HG03457 (cell line): ENCODE data around the gene RPL39.
"Not testable (repeated sequence)": the region's sequence is repeated elsewhere in the genome, so short reads cannot be mapped to it uniquely, and the experiment has no call there.

Source experiments
- ATAC-seq: cut with Tn5 transposase; IDR thresholded peaks from one replicate; pipeline ENCODE4 v1.9.1; 2021; ENCODE audit warnings: moderate number of reproducible peaks; ENCODE audit not compliant: unreplicated experiment

Gene RPL39

GRCh38 chrX:119791437-119792231 is at the start of gene RPL39:
TSS of gene RPL39 (minus strand) at chrX:119791630. CDS start at chrX:119791576, 54 bp downstream.
- peak; percentile 84 for ATAC-seq

GRCh38 chrX:119833905-119834304 is 42.5 kb upstream of the RPL39 start:
- no peak for ATAC-seq

- ATAC-seq, result no peak
Measured at GRCh38 chrX:119828446-119828845, 37.0 kb upstream of the RPL39 start.

- no peak for ATAC-seq
Measured at GRCh38 chrX:119826399-119826959, 35.0 kb upstream of the RPL39 start.

GRCh38 chrX:119824221-119824620 is 32.8 kb upstream of the RPL39 start:
- ATAC-seq, result not testable (repeated sequence)

GRCh38 chrX:119821703-119822102 is 30.3 kb upstream of the RPL39 start:
- not testable (repeated sequence) for ATAC-seq

GRCh38 chrX:119817130-119817690 is 25.8 kb upstream of the RPL39 start:
- ATAC-seq, result no peak

GRCh38 chrX:119816300-119816699 is 24.9 kb upstream of the RPL39 start:
- no peak for ATAC-seq

- no peak for ATAC-seq
Measured at GRCh38 chrX:119809185-119809666, 17.8 kb upstream of the RPL39 start.

- not testable (repeated sequence) for ATAC-seq
Measured at GRCh38 chrX:119808461-119808860, 17.0 kb upstream of the RPL39 start.

- ATAC-seq, result no peak
Measured at GRCh38 chrX:119802546-119802945, 11.1 kb upstream of the RPL39 start.

- ATAC-seq, result no peak
Measured at GRCh38 chrX:119801253-119802221, 10.1 kb upstream of the RPL39 start.

GRCh38 chrX:119790977-119791436 is 423 bp downstream of the RPL39 start:
- ATAC-seq, result peak; percentile 20

- no peak for ATAC-seq
Measured at GRCh38 chrX:119784747-119785446, 6.5 kb downstream of the RPL39 start.

GRCh38 chrX:119783026-119783425 is 8.4 kb downstream of the RPL39 start:
- ATAC-seq, result no peak

- no peak for ATAC-seq
Measured at GRCh38 chrX:119778829-119779228, 12.6 kb downstream of the RPL39 start.

- ATAC-seq, result no peak
Measured at GRCh38 chrX:119775517-119776238, 15.8 kb downstream of the RPL39 start.

GRCh38 chrX:119769388-119769787 is 22.0 kb downstream of the RPL39 start:
- ATAC-seq, result not testable (repeated sequence)

- ATAC-seq, result not testable (repeated sequence)
Measured at GRCh38 chrX:119768436-119768835, 23.0 kb downstream of the RPL39 start.
